ENCODE measurements around the gene TEX11.
"Not testable (repeated sequence)": the region's sequence is repeated elsewhere in the genome, so short reads cannot be mapped to it uniquely, and the experiment has no call there.

TEX11 gene

DNA sequence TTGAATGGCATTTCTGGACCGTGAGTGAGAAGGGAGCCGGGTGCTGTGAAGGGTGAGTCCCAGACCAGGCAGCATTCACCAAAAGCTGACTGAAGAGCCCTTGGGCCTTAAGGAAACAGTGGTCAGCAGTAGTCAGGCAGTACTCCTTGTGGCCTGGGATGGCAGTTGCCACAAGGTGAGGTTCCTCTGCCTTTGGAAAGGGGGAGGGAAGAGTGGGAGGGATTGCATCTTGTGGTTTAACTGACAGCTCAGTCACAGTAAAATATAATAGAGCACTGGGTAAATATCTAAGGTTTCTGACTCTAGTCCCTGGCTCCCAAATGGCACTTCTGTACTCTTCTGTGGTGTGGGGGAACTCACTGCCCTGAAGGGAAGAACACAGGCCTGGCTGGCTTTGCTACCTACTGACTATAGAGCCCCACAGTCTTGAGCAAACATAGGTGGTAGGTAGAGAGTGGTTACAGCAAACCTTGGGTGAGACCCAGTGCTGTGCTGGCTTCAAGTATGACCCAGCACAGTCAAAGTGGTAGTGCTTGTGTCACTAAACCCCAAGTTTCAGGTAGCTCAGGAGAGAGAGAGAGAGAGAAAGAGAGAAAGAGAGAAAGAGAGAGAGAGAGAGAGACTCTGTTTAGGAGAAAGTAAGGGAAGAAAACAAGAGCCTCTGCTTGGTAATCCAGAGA, 154.2 kb downstream of the TEX11 start:
- no peak for DNase-seq

DNA sequence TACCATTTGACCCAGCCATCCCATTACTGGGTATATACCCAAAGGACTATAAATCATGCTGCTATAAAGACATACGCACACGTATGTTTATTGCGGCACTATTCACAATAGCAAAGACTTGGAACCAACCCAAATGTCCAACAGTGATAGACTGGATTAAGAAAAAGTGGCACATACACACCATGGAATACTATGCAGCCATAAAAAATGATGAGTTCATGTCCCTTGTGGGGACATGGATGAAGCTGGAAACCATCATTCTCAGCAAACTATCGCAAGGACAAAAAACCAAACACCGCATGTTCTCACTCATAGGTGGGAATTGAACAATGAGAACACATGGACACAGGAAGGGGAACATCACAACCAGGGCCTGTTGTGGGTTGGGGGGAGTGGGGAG, 174.7 kb downstream of the TEX11 start:
- DNase-seq: not testable (repeated sequence)

DNA sequence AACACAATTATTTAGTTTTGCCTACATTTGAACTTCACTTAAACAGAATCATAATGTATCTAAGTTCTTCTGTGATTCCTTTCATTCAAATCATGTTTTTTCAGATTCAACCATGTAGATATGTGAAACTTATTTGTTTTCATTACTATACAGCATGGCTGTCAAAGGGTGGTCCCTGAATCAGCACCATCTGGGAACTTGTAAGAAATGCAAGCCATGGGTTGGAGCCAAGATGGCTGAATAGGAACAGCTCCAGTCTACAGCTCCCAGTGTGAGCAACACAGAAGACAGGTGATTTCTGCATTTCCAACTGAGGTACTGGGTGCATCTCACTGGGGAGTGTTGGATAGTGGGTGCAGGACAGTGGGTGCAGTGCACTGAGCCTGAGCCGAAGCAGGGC, 180.6 kb downstream of the TEX11 start:
- DNase-seq: not testable (repeated sequence)

DNA sequence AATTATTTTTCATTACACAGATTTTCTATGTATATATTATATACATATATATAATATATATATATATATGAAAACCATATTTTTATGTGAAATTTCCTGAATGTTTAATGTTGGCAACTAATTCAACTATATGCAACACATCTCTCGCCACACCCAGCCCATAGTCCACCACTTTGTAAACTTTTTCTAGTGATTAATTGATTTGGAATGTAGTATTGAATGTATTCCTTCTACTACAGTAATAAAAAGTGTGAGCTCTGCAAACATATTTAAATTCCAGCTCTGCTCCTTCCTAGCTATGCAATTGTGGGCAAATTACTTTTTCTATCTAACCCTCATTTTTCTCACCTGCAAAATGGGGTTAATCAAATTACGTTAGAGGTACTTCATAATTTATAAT, 187.8 kb downstream of the TEX11 start:
- DNase-seq: no peak

DNA sequence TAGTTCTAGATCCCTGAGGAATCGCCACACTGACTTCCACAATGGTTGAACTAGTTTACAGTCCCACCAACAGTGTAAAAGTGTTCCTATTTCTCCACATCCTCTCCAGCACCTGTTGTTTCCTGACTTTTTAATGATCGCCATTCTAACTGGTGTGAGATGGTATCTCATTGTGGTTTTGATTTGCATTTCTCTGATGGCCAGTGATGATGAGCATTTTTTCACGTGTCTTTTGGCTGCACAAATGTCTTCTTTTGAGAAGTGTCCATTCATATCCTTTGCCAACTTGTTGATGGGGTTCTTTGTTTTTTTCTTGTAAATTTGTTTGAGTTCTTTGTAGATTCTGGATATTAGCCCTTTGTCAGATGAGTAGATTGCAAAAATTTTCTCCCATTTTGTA, 197.2 kb downstream of the TEX11 start:
- not testable (repeated sequence) for DNase-seq

DNA sequence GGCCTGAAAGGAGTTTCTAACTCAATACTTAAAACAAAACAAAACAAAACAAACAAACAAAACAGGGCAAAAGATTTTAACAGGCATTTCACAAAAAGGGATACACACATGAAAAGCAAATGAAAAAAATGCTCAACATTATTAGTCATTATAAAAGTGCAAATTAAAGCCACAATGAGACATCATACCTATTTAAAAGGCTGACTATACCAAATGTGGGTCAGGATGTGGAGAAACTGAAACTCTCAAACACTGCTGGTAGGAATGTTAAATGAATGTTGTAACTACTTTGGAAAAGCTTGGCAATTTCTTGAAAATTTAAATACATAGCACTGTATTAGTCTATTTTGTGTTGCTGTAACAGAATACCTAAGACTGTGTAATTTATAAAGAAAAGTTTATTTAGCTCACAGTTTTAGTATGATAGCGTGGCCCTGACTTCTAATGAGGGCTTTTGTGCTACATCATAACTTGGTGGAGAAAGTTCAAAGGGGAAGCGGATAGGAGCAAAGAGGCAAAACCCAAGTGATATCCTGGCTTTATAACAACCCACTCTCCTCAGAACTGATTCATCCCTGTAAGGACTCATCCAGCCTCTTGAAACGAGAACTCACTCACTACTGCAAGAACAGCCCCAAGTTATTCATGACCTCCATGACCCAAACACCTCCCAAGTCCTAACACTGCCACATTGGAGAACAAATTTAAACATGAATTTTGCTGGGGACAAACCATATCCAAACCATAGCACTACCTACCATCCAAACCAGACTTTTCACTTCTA, 214.0 kb downstream of the TEX11 start:
- DNase-seq: no peak

DNA sequence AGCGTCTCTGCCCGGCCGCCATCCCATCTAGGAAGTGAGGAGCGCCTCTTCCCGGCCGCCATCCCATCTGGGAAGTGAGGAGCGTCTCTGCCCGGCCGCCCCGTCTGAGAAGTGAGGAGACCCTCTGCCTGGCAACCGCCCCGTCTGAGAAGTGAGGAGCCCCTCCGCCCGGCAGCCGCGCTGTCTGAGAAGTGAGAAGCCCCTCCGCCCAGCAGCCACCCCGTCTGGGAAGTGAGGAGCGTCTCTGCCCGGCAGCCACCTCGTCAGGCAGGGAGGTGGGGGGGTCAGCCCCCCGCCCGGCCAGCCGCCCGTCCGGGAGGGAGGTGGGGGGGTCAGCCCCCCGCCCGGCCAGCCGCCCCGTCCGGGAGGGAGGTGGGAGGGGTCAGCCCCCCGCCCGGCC, 229.1 kb downstream of the TEX11 start:
- not testable (repeated sequence) for DNase-seq

DNA sequence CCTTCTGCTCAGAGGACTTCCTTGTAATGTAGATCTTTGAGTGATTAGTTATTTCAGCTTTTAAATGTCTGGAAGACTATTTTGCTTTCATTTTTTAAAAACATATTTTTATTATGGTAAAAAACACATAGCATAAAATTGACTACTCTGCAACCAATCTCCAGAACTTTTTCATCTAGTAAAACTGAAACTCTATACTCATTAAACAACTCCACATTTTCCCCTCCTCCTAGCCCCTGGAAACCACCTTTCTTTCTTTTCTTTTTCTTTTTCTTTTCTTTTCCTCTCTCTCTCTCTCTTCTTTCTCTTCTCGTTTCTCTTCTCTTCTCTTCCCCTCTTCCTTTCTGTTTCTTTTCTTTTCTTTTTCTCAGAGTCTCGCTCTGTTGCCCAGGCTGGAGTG, 233.2 kb downstream of the TEX11 start:
- no peak for DNase-seq

DNA sequence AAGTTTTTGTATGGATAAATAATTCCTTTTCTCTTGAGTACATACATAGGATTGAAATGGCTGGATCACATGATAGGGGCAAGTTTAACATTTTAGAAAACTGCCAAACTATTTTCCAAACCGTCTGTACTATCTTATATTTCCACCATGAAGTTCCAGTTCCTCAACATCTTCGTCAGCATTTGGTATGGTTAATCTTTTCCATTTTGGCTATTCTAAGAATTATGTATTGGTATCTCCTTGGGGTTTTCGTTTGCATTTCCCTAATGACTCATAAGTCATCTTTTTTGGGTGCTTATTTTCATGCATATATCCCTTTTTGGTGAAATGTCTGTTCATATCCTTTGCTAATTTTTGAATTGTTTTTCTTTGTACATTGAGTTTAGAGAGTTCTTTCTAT, 236.2 kb downstream of the TEX11 start:
- no peak for DNase-seq

DNA sequence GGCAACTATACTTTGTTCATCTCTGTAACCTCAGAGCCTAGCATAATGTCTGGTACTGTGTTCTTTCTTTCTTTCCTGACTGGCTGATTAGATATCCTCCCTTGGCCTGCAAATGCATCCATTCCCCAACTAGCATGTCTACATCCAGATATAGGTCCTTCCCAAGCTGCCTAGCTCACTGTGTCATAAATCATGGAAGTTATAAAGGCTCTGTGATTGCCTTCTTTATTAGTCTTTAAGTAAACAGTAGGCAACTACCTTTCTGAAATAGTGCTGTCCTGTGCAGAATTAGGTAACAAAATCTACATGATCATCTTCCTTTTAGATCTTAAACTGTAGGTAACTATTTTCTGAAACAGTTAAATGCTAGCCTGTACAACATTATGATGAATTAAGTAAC, 239.4 kb downstream of the TEX11 start:
- DNase-seq: no peak

DNA sequence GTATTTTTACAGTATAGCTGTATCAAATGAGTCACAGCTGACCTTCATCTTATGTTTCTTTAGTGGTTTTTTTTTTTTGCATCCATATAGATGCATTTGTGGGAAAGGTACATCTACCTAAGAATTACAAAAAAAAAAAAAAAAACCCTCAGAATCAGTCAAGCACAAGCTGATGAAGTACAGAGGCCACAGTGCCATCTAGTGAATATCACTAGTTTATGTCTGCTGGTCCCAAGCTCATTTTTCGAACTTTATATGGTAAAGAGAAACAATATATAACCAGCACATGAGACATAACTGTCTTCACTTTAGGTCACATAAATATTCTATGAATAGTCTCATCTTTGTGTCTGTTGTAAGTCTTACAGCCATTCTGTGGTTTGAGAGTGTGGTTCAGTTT, 243.8 kb downstream of the TEX11 start:
- DNase-seq: no peak

DNA sequence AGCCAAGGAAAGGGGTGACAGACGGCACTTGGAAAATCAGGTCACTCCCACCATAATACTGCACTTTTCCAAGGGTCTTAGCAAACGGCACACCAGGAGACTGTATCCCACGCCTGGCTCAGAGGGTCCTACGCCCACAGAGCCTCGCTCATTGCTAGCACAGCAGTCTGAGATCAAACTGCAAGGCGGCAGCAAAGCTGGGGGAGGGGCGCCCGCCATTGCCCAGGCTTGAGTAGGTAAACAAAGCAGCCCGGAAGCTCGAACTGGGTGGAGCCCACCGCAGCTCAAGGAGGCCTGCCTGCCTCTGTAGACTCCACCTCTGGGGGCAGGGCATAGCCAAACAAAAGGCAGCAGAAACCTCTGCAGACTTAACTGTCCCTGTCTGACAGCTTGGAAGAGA, 247.4 kb downstream of the TEX11 start:
- DNase-seq: not testable (repeated sequence)

DNA sequence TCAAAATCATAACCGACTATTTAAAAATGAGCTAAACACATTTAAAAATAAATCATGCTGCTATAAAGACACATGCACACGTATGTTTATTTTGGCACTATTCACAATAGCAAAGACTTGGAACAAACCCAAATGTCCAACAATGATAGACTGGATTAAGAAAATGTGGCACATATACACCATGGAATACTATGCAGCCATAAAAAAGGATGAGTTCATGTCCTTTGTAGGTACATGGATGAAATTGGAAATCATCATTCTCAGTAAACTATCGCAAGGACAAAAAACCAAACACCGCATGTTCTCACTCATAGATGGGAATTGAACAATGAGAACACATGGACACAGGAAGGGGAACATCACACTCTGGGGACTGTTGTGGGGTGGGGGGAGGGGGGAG, 251.0 kb downstream of the TEX11 start:
- not testable (repeated sequence) for DNase-seq

DNA sequence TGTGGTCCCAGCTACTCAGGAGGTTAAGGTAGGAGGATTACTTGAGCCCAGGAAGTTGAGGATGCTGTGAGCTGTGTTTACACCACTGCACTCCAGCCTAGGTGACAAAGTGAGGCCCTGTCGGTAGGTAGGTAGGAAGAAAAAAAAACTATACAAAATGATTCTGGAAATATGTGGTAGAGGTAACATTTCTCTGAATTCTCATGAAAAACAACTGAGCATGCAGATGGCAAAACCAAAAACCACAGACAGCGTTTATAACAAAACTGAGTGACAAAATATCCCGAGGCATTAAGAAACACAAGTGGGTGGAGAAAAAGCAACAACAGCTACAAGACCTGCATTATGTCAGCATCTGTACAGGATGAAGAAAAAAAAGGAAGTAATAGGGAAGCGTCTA, 252.2 kb downstream of the TEX11 start:
- DNase-seq: no peak

DNA sequence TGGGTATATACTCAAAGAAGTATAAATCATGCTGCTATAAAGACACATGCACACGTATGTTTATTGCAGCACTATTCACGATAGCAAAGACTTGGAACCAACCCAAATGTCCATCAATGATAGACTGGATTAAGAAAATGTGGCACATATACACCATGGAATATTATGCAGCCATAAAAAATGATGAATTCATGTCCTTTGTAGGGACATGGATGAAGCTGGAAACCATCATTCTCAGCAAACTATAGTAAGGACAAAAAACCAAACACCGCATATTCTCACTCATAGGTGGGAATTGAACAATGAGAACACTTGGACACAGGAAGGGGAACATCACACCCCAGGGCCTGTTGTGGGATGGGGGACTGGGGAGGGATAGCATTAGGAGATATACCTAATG, 260.6 kb downstream of the TEX11 start:
- DNase-seq: not testable (repeated sequence)

DNA sequence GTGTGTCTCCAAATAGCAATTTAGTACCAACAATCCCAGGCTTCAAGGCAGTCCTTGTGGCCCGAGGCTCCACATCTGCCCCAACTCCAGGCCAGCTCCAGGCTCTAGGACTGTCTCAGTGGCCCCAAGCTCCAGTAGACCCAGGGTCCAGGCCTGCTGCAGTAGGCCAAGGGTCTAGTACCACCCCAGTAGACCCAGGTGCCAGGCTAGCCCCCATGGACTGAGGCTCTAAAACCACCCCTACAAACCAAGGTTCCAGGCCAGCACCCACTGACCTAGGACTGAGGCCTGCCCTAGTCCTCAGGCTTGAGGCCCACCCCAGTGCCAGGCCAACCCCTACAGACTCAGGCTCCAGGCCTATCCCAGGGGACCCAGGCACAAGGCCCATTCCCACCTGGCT, 272.3 kb downstream of the TEX11 start:
- DNase-seq: no peak

DNA sequence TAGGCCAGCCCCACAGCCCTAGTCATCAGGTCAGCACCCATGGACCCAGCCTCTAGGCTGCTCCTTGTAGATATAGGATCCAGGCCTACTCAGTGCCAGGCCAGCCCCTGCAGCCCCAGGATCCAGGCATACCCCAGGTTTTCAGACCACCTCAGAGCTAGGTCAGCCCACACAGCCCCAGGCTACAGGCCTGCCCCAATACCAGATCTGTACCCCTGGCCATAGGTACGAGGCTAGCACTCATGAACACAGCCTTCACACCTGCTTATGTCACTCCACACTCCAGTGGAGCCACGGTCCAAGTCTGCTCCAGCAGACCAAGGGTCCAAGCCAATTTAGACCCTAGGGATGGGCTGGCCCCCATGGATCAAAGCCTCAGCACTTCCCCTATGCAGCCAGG, 272.8 kb downstream of the TEX11 start:
- DNase-seq: no peak

DNA sequence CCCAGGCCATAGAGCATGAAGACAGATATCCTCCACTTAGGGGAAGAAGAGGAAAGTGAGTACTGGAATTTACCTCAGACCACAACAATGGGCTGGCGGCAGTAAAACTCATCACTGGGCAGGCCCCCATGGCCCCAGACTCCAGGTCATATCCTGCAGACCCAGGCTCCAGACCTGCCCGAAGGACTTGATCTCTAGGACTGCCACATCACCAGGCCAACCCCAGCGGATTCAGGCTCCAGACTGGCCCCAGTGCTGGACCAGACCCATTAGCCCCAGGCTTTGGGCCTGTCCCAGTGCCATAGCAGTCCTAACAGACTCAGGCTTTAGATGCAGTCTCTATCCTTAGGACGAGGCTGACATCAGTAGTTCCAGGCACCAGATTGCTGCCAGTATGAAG, 273.3 kb downstream of the TEX11 start:
- no peak for DNase-seq

DNA sequence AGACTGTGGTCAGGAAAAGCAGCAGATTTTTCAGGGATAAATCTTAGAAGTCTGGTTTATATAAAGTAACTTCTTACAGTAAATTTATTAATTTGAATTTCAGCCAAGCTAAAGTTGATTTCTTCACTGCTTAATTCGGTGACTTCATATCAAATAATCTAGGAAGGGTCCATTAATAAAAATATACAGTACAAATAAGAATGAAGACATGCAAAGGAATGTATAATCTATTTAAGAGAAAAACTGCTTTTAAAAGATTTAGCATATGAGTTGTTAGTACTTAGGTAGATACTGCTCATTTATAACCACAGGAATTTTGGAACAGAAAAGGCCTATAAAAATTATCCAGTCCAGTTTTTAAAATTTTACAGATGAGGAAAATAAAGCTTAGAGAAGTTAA, 286.8 kb downstream of the TEX11 start:
- no peak for DNase-seq

DNA sequence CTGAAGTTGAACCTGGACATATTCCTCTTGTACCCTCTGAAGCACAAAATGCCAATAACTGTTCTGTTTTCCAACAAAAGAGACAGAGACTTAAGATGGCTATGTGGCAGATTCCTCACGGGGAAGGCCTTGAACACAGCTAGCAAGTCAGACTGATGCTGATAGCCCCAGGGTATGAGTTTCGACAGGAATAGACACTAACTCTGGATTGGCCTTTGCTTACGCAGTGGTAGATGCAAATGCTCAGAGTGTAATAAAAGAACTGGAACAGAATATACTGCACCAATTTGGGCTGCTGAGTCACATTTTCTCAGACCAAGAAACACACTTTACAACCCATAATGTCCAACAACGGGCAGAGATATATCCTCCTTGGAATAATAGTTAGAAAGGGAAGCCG, 290.0 kb downstream of the TEX11 start:
- no peak for DNase-seq

DNA sequence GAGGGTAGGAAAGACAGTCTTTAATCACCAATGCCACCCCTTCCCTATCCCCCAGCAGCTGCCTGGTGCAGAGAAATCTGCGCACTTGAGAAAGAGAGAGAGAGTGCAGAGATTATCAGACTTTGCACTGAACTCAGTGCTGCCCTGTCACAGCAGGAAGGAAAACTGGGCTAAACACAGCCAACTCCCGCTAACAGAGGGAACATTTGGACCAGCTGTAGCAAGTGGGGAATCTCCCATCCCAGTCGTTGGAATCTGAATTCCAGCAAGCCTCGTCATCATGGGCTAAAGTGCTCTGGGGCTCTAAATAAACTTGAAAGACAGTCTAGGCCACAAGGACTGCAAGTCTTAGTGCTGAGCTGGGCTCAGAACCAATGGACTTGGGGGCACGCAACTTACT, 295.2 kb downstream of the TEX11 start:
- no peak for DNase-seq

DNA sequence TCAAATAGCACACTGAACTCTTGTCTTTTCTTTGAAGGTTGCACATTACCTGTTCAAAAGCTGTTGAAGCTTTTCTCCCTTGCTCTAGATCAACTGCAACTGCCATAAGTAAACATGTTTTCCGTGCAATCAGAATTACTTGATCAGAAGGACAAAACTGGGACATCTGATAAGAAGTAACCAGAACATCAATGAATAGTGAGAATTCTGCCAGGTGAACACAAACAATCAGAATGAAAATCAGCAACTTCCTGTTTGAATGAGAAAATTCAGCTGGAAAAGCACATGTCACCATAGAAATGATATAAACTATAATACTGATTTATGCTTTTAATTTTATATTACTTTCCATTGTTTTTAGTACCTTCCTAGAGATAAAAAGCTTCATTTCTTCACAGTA, 303.2 kb downstream of the TEX11 start:
- DNase-seq: no peak

DNA sequence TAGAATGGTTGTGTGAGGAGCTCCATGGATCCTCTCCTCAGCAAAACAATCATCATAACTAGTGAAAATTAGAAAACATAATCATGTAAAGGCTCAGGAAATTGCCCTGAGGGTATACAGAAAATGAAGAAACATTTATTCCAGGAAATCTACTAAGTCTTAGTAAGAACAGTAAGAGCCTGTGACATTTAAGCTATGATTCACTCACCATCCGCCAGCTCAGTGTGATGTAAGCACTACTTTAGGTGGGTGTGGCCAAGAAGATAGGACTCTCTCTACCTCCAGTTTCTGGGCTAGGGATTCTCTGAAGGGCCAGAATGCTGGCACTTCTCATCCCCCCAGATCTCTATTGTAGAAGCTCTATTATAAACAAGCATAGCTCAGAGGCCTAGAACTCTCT, 316.4 kb downstream of the TEX11 start:
- DNase-seq: no peak

DNA sequence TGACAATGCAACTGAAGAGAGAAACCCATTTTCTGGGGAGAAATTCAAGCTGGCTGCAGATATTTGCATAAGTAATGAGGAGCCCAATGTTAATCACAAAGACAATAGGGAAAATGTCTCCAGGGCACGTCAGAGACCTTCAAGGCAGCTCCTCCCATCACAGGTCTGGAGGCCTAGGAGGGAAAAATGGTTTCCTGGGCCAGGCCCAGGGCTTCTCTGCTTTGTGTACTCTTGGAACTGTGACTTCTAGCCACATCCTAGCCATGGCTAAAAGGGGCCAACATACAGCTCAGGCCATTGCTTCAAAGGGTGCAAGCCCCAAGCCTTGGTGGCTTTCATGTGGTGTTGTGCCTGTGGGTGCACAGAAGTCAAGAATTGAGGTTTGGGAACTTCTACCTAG, 321.4 kb downstream of the TEX11 start:
- DNase-seq: not testable (repeated sequence)

DNA sequence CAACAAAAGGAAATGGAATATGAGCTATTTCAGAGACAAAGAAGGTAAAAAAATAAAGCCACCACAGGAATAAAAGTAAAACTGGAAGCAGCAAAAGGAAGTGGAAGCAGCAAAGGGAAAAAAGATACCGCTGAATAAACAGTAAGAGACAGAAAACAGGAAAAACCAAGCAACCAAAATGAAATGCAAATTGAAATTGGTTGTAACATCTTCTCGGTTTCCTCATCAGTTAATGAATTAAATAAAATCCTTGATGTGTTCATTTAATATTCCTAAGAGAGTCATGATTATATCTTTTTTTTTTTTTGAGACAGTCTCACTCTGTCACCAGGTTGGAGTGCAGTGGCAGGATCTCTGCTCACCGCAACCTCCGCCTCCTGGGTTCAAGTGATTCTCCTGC, 331.1 kb downstream of the TEX11 start:
- no peak for DNase-seq
